Muscle layer of colon (tissue), 2 donors: Measurements from ENCODE around the gene PRSS21.

Source experiments
- H3K27ac ChIP-seq: one replicate; pipeline ENCODE4 v1.7.0; 2013; ENCODE audit warnings: low read depth, mild to moderate bottlenecking, low read length, moderate library complexity
- H3K27me3 ChIP-seq, 2 donors: one replicate each; pipeline ENCODE4 v1.7.0; 2013; ENCODE audit warnings: low read length in 2 of 2, mild to moderate bottlenecking in 2 of 2; ENCODE audit not compliant: insufficient read depth in 2 of 2, control insufficient read depth in 1 of 2
- H3K36me3 ChIP-seq: one replicate; pipeline ENCODE4 v1.7.0; 2013; ENCODE audit warnings: mild to moderate bottlenecking, low read length; ENCODE audit not compliant: insufficient read depth
- H3K4me1 ChIP-seq: one replicate; pipeline ENCODE4 v1.7.0; 2013; ENCODE audit warnings: mild to moderate bottlenecking, low read length; ENCODE audit not compliant: insufficient read depth
- H3K4me3 ChIP-seq, 2 donors: one replicate each; pipeline ENCODE4 v1.7.0; 2013; ENCODE audit warnings: low read length in 2 of 2, low read depth in 1 of 2, mild to moderate bottlenecking in 1 of 2, moderate library complexity in 1 of 2
- H3K9ac ChIP-seq: one replicate; pipeline ENCODE4 v1.7.0; 2013; ENCODE audit warnings: low read length
- H3K9me3 ChIP-seq: one replicate; pipeline ENCODE4 v1.7.0; 2013; ENCODE audit warnings: mild to moderate bottlenecking, low read length
- donor health status: abdominal sarcoma.
- donor health status: Adenocarcinoma of cecum.

Gene PRSS21

GRCh38 chr16:2829501-2830354 lies 12.7 kb downstream of the PRSS21 start, which contains the start of gene ZG16B:
TSS of gene ZG16B (plus strand) at chr16:2830303. CDS start at chr16:2830442, 139 bp downstream.
- H3K4me1 ChIP-seq: no peaks in the 10 kb centered on the region
- no peak within 1 kb of the TSS for H3K9ac ChIP-seq
- no peaks in the 10 kb centered on the region for H3K9me3 ChIP-seq
- H3K27ac ChIP-seq: no peak within 1 kb of the TSS
- no peak within 1 kb of the TSS for H3K4me3 ChIP-seq
- no peaks in the 10 kb centered on the region for H3K36me3 ChIP-seq
- peaks cover 0 to 19% of the 10 kb centered on the region in 2 donors for H3K27me3 ChIP-seq

GRCh38 chr16:2830355-2830695 lies 13.3 kb downstream of the PRSS21 start:
- Histone ChIP-seq H3K36me3 (no peaks in the 10 kb centered on the region), H3K9ac (no peak overlapping the region), H3K27me3 (peaks cover 0 to 19% of the 10 kb centered on the region in 2 donors), H3K4me1 (no peaks in the 10 kb centered on the region), H3K27ac (no peak overlapping the region), H3K9me3 (no peaks in the 10 kb centered on the region), H3K4me3 (no peak overlapping the region)

- H3K27me3 ChIP-seq: peaks cover 0 to 21% of the 10 kb centered on the region in 2 donors
- H3K4me3 ChIP-seq: no peak overlapping the region
- no peaks in the 10 kb centered on the region for H3K36me3 ChIP-seq
- no peaks in the 10 kb centered on the region for H3K4me1 ChIP-seq
- no peak overlapping the region for H3K9ac ChIP-seq
- H3K9me3 ChIP-seq: no peaks in the 10 kb centered on the region
- H3K27ac ChIP-seq: no peak overlapping the region
Observed at GRCh38 chr16:2831203-2831602, 14.2 kb downstream of the PRSS21 start.

GRCh38 chr16:2833776-2834175 lies 16.7 kb downstream of the PRSS21 start:
- H3K4me1 ChIP-seq: no peaks in the 10 kb centered on the region
- H3K27me3 ChIP-seq: peaks cover 7 to 29% of the 10 kb centered on the region in 2 donors
- H3K9me3 ChIP-seq: no peaks in the 10 kb centered on the region
- no peak overlapping the region for H3K27ac ChIP-seq
- no peaks in the 10 kb centered on the region for H3K36me3 ChIP-seq
- no peak overlapping the region for H3K9ac ChIP-seq
- H3K4me3 ChIP-seq: no peak overlapping the region

GRCh38 chr16:2834968-2835367 lies 17.9 kb downstream of the PRSS21 start:
- Histone ChIP-seq H3K27me3 (peaks cover 7 to 33% of the 10 kb centered on the region in 2 donors), H3K9ac (no peak overlapping the region), H3K4me1 (no peaks in the 10 kb centered on the region), H3K4me3 (no peak overlapping the region), H3K36me3 (no peaks in the 10 kb centered on the region), H3K9me3 (no peaks in the 10 kb centered on the region), H3K27ac (no peak overlapping the region)

- H3K36me3 ChIP-seq: no peaks in the 10 kb centered on the region
- H3K27me3 ChIP-seq: peaks cover 7 to 28% of the 10 kb centered on the region in 2 donors
- no peak overlapping the region for H3K27ac ChIP-seq
- H3K9me3 ChIP-seq: no peaks in the 10 kb centered on the region
- H3K4me3 ChIP-seq: no peak overlapping the region
- no peaks in the 10 kb centered on the region for H3K4me1 ChIP-seq
- H3K9ac ChIP-seq: no peak overlapping the region
Observed at GRCh38 chr16:2835638-2836493, 18.8 kb downstream of the PRSS21 start.

- Histone ChIP-seq H3K4me3 (no peak overlapping the region), H3K9me3 (no peaks in the 10 kb centered on the region), H3K4me1 (no peaks in the 10 kb centered on the region), H3K27ac (no peak overlapping the region), H3K27me3 (peaks cover 7 to 31% of the 10 kb centered on the region in 2 donors), H3K9ac (no peak overlapping the region), H3K36me3 (no peaks in the 10 kb centered on the region)
Observed at GRCh38 chr16:2836646-2837508, 19.8 kb downstream of the PRSS21 start.

- Histone ChIP-seq H3K9ac (no peak overlapping the region), H3K36me3 (no peaks in the 10 kb centered on the region), H3K4me1 (no peaks in the 10 kb centered on the region), H3K4me3 (no peak overlapping the region), H3K27ac (no peak overlapping the region), H3K27me3 (peaks cover 7 to 31% of the 10 kb centered on the region in 2 donors), H3K9me3 (no peaks in the 10 kb centered on the region)
Observed at GRCh38 chr16:2838928-2839327, 21.9 kb downstream of the PRSS21 start.

GRCh38 chr16:2839650-2840450 lies 22.8 kb downstream of the PRSS21 start:
- Histone ChIP-seq H3K9ac (no peak overlapping the region), H3K4me1 (no peaks in the 10 kb centered on the region), H3K4me3 (no peak overlapping the region), H3K27ac (no peak overlapping the region), H3K9me3 (no peaks in the 10 kb centered on the region), H3K27me3 (peaks cover 7 to 31% of the 10 kb centered on the region in 2 donors), H3K36me3 (no peaks in the 10 kb centered on the region)

GRCh38 chr16:2840914-2841313 lies 23.9 kb downstream of the PRSS21 start:
- Histone ChIP-seq H3K27me3 (peaks cover 7 to 31% of the 10 kb centered on the region in 2 donors), H3K4me3 (no peak overlapping the region)

More at GRCh38 chr16:2840914-2841313, 23.9 kb downstream of the PRSS21 start:
- H3K9me3 ChIP-seq: no peaks in the 10 kb centered on the region
- no peak overlapping the region for H3K27ac ChIP-seq
- no peaks in the 10 kb centered on the region for H3K36me3 ChIP-seq
- H3K9ac ChIP-seq: no peak overlapping the region
- H3K4me1 ChIP-seq: no peaks in the 10 kb centered on the region
